ENCODE results near the gene TCF4.

The TCF4 gene

DNA sequence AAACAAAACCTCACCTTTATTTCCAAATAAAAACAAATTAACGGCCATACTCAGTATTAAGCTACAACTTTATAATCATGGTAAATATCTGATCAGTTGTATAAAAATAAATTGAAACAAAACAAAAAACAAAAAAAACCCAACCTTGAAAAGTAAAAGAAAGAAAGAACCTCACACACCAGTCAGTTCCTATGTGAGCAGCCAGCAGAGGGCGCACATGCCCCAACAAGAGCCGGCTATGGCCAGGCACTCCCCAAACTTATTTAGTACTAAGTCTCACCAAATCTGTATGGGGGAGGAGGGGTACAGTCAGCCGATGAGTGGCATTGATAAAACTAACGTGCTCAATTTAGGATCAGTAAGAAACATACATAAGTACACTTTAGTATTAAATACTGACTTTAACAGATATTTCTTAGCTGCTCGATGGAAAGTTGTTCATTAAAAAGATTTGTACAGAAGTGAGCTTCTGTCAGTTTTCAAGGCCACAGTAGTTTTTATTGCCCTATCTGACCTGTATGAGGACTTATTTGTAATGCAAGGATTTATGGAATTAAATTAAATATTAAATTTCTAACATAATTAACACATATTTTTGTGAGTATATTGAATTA, 172.6 kb downstream of the TCF4 start:
- peak; percentile 32 for DNase-seq (ENCODE audit: low read depth, low spot score)

DNA sequence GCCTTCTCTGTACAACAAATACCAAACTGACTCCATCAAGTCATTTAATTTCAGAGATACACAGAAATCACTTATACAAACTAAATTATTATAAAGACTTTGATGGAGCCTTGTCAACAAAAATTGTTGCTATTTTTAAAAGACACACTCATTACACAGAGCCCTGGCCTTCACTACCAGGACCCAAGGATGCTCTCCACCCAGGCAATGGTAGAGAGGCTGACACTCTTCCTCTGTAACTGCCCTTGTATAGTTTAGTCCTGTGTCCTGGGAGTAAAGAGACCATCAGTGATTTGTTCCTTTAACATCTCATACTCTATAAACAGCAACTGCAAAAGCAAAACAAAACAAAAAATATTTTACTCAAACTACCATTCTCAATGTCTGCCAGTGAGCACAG, 173.5 kb downstream of the TCF4 start:
- no peak for DNase-seq (ENCODE audit: low read depth, low spot score)

DNA sequence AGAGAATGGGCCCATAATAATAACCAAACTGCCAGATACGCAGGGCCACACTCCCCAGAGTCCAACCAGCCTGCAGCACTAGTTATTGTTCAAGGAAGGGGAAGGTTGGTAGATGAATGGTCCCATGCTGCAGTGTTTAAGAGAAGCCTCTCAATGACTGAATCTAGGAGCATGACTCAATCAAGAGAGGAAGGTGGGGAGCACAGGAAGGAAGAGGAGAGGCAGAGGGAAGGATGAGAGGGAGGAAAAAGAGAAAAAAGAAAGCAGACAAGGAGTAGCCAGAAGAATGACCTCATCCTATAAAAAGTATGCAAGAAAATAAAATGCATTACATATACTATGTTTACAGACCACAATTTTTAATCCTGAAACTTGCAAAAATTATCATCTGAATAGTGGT, 174.5 kb downstream of the TCF4 start:
- no peak for DNase-seq (ENCODE audit: low read depth, low spot score)

DNA sequence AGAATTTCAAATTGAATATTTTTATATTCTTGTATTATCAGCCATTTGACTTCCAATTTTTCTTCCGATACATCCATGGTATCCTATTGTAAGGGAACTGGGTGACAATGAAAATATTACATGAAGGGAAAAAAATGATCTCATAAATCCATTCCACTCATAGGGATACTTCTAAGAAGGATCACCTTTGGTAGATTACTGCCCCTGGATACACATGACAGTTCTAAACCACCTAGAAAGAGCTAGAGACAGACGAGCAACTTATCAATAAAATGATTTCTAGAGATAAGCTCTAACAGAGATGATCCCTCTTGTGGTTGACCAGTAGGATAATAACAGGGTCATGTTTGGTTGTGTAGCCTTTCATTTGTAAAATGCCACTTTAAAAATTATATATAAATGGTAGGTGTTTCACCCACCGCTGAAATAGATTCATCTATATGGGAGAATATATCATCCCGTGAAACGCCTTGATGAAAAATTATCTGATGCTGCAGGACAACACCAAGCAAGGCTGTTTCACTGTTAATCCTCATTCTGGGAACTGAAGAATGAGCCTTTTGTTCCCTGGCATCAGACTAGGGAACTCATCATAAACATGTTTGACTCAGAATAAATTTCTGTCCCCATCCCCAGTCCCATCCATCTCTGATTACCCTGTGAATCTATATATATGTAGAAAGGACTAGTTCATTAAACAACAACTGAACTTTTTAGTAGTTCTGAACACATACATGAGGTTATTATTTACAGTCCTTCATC, 180.0 kb downstream of the TCF4 start:
- no peak for DNase-seq (ENCODE audit: low read depth, low spot score)

DNA sequence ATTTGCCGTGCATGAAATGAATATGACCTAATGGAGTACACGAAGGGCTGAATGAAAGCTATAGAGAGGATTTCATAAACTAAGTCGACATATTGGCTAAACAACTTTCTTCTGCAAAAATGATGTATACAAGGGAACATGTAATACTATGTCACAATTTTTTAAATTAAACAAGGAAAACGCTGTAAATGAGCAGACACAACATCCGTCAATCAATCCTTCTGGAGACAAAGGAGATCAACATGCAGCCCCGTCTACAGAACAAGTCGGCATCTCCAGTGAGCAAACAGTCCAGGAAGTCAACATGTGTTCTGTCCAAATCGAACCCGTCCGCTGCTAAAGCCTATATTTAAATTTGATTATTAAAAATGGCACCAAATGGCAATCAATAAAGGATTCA, 180.8 kb downstream of the TCF4 start:
- DNase-seq (ENCODE audit: low read depth, low spot score): no peak

DNA sequence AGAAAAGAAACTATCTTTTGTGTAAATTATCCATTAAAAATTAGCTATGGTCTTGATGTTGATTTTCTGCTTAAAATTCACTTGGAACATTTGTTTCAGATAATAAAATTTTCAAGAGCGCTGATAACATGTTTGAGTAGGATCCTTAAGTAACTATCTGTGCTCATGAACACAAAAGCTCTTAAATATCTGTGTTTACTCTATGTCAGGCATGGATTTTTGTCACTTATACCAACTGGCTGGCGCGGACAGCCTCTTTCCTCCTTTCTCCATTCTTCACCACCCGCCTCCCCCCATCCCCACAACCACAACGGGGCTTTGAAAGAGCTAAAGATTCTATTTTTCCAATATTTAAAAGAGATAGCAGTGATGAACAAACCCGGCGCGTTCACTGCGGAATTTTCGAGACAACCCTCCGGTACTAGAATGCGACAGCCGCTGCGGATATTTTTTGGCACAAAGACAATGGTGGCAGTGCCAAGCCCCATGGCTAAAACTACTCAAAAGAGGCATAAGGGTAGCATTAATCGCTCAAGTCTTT, 181.5 kb downstream of the TCF4 start:
- no peak for DNase-seq (ENCODE audit: low read depth, low spot score)

DNA sequence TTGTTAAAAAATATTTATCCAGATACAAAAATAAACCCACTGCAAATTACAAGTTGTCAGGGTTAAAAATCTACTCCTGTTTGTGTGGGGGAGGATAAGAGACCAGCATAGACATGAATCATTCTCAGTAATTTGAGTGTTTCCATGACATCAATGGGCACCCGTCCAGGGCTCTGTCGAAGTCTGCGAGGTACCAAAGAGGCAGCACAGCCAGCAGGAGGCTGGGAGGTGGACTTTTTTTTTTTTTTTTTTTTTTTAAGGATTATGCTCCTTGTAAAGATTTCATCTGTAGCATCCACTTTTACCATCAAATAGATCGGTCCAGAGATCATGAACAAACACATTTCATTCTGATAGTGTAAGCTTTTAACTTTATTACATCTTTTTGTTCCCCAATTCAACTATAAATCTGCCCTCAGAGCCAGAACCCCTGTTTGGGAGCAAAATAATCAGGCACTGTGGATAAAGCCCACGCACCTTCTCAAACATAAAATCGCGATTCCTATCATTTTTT, 182.0 kb downstream of the TCF4 start:
- DNase-seq (ENCODE audit: low read depth, low spot score): no peak

DNA sequence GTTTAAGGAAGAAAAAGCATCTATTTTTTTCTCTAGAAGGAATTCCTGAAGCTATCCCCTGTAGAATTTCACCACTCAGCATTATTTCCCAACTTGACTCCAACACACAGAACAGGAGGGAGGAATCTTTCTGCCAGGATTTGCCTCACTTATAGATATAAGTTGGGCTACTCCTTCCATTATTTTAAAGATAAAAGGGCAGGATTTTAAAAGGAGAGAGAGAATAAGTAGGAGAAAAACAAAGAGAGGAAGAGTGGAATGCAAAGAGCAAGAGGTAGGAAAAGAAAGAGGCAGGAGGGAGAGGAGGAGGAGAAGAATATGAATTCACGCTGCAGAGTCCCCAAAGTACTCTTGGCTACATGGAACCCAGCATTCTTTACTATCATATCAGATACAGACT, 182.5 kb downstream of the TCF4 start:
- no peak for DNase-seq (ENCODE audit: low read depth, low spot score)

DNA sequence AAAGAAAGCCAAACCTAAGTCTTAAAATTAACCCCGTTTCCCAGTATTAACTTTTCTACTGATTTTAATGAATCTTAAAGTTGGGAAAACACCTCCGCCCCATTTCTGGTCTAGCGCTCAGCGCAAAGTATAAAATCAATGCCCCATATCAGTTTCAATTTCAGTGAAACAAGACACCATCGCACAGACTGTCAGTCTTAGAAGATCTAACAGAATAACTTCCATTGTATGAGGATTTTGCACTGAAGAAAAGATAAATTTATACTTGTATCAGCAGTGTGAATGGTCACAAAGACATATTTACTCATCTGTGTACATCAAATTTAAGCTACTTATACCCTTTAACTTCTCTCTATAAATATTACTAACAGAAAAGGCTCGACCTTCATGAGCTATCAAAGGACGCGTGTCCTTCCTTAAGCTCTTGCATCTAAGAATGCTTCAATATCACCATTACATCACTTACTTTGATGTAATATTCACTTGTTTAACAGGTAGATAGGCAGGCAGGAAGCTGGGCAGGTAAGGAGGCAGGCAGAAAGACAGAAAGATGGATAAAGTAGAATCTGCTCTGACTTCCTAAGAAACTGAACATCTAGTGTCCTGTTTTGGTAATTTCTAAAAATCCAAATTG, 183.0 kb downstream of the TCF4 start:
- DNase-seq (ENCODE audit: low read depth, low spot score): no peak

DNA sequence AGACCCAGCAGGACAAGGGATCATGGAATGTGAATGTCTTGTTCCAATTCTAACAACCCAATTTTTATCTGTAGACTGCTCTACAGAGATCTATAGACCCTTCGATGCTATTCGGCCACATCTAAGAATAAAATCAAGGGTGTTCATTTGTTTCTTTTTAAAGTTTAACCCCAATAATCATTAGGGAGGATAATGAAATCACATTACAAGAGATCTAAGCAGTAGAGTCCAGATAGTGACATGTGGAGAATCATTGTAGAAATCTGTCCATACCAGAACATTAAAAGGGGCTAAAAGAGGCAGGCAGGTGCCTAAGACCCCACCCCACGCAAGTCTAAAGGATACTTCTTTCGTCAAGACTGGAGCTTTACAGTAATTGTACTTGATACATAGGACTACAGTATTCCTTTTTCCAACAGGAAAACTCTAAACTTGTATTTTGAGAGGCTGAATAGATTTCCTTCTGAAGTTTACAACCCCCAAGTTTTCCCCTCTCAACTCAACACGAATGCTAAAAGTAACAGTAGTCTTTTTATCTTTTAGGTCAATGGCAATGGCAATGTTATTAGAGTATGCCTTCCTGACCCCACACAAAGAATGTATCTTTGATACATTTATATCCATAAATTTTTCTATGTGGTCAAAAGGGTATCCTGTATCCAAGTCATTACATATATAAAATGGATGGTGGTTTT, 183.7 kb downstream of the TCF4 start:
- no peak for DNase-seq (ENCODE audit: low read depth, low spot score)

DNA sequence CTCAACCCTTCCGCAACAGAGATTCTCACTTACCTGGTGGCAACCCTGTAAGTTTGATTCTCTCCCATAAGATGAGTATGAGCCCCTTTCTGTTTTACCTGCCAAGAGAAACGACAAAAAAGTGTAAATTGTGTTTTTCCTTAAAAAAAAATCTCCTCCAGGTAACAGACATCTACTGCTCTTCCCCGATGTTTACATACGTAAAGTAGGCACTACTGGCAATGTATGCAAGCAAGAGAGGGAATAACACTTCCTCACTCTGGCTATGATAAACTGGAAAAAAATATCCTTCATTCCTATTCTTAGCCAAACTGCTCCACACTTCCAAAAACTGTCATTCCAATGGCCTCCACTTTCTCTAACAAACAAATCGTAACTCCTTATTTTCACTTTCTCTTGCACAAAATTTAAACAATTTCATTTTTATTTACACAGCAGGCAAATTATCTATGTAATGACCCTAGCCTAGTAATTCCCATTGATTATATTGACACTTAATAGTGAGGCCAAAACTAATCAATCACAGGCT, 184.5 kb downstream of the TCF4 start:
- DNase-seq (ENCODE audit: low read depth, low spot score): no peak

DNA sequence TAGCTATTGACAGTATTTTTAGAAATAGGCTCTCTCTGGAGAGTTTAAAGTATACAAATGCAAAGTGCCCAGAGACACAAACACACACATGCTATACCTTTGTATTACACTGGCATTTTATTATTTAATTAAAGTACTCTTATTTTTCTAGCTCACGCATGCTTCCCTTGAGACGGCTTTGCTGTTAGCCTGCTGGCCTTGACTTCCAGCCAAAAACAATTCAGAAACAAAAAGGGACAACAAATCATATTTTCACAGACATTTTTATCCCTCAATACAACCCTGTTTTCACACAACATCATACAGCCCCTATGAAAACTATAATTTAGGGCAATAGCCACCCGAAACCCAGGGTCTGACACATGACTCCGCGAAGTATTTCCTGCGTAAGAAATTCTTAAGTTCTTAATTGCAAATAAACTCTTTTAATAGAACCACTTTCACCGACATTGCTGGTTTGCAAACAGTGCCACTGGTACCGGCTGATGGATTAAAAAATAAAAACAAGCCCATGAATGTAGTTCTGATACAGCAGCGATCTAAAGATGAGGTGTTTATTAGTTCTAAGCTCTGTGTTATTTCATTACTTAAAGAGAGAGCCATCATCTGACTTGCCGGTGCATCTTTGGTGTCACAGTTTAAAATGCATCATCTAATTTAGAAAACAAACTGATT, 185.1 kb downstream of the TCF4 start:
- no peak for DNase-seq (ENCODE audit: low read depth, low spot score)

DNA sequence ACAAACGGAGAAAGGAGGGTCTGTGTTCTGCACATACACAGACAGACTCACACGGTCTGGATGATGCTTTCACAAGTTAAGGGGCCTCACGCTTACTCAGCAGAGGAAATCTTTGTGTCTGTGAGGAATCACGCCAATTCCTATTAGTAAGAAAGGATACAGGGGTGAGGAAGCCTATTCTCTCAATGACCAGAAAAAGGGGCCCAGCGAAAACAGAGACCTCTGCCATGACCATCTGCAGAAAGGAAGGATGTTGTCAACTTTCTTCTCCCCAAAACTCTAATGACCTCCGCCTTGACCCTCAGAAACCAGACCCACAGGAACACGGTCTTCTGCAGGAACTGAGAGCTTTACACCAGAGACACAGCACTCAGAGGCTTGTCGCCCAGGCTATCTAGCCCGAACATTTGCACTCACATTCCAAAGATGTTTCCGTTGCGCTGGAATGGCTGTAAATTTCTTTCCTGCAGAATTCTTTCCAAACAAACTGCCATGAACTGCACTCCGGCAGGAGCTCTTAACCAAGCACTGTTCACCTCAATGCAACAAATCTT, 186.3 kb downstream of the TCF4 start:
- DNase-seq (ENCODE audit: low read depth, low spot score): no peak

DNA sequence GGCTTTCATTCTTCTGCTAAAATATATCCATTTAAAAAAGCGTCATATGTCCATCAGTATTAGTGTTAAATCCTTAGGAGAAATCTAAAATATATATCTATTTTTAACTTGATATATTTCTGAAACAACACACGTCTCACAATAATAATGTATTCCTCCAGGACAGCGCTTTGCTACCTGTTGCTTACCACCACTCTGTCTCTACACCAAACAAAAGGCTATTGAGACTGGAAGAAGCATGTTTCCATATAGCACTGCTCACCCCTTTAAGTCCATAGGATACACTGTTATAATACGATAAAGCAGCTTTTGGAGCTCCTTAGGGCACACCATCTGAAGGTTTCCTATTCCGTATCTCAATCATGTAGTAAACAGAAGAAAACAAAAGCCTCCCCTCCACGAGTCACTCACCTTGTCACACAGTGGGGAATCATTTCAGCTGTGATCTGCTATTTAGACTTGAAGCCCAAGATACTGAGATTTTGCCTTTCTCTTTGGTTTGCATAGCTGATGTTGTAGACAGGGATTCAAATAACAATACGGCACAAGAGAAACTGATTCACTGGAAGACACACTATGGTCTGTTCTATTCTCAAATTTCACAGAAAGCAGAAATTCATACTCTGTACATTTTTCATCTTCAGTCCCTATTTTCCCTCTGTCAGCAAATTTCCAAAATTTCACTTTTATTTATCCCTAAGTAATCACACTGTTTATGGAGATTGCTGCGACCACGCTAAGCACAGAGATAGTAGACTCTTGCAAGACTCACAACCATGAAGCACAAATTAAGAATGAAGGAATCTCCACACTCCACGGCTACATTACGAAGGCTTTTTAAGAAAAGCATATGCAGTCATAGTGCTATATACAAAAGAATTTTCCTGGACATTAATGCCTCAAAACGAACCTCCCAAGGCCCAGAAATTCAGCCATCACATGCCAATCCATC, 187.1 kb downstream of the TCF4 start:
- no peak for DNase-seq (ENCODE audit: low read depth, low spot score)

DNA sequence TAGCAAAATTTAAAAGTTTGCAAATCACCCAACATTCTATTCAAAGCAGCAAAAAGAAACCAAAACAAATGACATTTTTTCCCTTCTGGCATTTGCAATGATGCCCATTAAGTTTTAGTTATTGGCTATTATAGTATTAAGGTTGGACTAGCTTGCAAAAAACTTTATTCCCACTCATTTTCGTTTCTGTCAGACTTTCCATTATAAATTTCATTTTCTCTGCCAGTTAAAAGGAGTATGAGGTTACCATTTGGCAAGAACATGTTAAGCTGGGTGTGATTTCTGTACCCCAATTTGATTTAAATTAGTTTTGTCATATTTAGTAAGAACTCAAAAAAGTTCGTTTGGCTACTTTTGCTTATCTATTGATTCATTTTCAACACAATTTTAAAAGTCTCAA, 187.9 kb downstream of the TCF4 start:
- no peak for DNase-seq (ENCODE audit: low read depth, low spot score)

DNA sequence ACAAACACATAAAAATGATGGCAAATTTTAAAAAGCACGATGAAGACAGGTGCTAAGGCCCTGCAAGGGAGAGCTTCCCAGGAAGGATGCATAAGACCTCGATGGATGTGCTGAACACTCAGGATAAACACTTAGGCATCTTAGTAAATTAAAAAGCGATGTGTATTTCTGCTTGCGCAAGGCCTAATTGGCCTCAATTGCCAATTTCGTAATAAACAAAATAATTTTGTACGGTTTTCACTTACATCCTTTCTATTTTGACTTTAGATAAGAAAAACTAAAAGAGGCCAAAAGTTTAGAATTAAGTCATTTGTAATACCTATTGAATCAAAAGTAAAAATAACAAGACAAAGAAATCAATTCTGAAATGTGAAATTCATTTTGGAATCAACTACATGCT, 189.1 kb downstream of the TCF4 start:
- DNase-seq (ENCODE audit: low read depth, low spot score): no peak

DNA sequence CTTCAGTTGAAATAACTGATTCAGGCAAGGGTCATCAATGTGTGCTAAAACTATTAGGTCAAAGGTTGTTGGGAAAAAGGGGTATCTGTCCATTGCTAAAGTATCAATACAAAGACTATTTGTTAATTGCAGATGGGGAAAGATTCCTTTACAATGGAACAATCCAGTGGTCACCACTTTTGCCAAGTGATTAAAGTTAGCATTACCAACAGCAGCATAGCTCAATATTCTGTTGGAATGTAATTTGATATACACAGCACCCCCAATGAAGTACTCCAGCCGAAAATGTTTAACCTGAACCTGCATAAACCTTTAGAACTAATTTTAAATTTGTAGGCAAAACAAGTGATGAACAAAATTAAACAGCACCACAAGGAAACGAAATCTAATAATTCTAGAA, 191.0 kb downstream of the TCF4 start:
- DNase-seq (ENCODE audit: low read depth, low spot score): no peak

DNA sequence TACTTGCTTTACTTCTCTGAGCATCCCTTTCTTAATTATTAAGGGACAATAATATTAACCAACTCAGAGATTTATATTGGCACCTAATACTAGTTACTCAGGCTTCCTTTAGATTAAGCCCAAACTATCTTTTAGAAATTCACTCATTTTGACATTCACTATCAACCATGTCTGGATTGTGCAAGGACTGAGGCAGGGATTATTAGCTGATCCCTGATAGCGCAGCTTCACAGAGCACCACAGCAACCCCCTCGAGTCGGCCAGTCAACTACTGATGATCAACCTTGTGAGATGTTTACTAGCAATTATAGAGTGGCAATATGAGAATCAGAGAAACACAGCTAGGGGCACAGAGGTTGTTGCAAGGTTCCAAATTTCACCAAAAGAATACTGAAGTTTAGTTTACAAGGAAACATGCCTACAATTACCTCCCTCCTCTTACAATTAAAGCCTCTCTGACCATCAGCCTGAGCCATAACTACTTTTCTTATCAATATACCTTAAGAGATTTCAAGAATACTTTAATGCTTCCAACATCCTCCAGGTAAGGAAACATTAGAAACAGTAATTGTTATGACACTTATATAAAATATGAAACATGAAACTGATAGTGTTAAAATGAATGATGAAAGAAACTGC, 191.6 kb downstream of the TCF4 start:
- no peak for DNase-seq (ENCODE audit: low read depth, low spot score)

DNA sequence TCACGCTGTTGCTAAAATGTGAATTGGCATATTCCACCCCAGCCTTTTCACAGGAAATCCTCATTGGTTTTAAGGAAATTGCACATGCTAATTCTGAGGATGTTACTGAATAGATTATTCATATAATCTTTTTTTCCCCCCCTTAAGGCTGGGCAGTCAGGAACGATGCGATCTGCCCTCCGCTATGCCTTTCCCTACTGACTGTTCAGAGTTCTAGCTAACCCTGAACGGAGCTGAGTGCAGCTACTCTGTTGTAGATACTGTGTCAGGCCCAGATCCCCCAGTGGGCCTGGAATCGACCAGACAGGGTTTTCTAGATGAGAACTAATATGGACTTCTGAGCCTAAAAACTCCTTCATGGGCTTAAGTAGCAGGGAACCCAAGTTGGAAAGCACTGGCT, 192.2 kb downstream of the TCF4 start:
- no peak for DNase-seq (ENCODE audit: low read depth, low spot score)

Measured in activated CD4-positive, CD25-positive, alpha-beta regulatory T cell treated with anti-CD3 and anti-CD28 coated beads, Interleukin-2, amount 50 U/mL, for 16 hours (primary cell).